NCI-H748 (cell line): ENCODE data around the gene PTGR3.
A peak's percentile ranks its signal among the peaks of the same experiment; 100 is the strongest.

Experiments used
- DNase-seq: peaks from one replicate; lab custom pipeline; 2025; ENCODE audit not compliant: unreplicated experiment; lab: John Stamatoyannopoulos, UW

Gene PTGR3

DNA sequence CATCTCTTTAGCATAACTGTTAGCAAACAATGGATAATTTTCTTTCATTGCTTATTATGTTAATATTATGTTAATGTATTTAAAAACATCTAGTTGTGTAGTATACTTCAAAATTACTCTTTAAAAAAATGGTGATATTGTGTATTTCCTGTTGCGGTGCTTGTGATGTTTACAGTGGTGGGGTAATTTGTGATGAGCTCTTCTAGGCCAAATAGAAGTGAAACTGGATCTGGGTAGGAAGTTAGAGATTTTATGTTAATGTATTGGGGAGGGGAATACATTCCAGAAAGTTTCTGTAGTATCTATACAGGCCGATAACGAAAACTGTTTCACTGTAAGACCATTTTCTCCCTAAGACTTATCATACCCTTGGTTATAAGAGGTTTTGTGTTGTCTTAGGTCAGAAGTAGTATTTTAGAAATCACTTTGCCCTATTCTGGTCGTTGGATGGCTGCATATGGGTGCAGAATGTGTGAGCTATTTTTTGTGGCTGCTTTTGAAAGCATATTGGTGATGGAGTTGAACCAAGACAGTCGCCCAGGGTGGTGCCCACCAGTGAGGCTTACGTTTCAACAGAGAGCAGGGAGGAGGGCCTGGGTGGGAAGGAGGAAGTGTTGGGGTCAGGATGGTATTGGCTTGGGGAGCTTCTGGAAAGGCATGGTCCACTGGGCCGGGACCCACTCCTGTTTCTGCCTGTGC is 7.4 kb upstream of the PTGR3 start:
- DNase-seq = no peak

DNA sequence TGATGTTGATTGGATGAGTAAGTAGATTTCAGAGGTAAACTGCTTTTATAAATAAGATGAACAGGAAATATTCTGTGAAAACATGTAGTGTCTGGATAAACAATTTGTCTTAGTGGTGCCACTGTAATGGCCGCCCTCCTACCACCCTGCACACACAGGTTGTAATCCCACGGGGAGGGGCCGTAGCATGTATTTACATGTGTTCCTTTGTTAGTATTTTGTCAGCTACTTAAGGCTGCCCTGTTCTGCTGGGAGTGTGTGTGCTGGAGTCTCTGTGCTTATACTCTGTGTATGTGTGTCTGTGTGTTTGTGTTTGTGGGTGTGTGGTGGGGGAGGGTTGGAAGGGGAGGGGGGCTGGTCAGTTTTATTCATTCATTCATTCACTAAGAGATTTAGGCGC is 6.7 kb upstream of the PTGR3 start:
- DNase-seq = peak; percentile 37

DNA sequence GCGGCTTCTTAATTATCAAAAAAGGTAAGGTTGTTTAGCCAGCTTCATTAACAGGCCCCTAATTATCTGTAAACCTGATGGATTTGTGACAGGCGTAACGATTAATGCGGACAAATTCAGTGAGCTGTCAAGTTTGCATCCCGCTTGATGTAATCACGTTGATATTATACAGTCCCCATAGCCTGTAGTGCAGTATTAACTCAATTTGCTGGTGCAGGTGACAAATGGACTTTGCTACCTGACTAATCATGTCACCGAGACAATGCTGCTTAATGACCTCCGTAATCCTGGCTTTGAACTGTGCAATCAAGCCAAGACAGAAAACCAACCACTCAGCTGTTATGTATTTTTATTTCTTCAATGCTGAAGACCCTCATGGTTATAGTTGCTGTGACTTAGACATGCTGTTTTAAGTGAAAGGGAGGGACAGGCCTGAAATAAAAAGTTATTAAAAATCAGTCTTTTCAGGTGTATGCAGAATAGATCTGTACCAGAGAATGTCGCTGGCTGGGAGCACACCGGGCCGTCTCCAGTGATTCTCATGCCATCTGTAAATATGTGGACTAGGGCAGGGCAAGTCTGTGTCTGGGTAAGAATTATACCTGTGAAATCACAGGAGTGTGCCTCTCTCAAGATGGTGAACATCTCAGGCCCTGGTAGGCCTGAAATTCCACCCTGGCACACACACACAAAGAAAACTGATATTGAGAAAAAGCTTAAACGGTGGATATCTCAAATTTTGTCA is 6.0 kb upstream of the PTGR3 start:
- peak; percentile 51 for DNase-seq

DNA sequence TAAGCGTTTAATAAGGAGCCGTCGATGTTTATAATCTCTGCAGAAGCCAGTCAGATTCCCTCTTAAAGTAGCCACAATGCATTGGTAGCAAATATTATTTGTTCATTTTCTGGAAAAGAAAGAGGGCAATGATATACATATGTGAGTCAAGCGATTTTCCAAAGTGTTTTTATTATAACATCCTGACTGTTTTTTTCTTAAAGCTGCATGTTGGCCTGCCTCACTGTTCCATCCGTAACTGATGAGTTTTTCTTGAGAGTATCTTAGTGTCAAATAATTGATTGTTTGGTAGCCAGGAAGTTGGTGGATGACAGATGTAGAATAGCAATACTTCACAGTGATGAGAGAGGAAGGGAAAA is 5.4 kb upstream of the PTGR3 start:
- DNase-seq = no peak

DNA sequence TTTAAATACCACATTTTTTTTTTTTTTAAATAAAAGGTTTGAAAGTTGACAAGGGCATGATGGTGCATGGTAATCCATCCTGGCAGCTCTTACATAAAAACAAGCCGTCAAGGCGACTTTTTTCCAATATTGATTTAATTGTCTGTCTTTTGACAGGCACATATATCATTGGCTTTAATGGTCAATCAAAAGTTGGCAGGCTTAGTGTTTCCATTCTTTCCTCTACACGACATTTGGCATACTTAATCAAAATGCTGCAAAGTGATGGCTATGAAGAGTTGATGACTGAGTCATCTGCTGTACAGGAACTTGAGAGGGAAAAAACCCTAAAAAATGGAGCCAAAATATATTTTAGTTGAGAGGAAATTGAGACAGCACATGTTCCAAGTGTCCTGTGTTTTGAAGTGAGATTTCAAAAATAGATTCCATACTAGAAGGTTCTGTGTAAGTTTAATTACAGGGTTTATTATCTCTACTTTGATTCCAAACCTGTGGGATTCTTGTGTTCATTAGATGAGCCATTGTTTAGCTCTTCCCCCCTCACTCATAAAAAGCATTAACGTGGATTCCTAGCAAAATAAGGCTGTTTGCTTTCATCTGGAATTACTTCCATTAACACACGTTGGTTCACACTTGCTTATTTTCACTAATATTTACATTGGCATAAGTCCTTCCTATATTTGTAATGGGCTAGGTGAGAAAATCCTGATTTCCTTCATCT is 4.8 kb upstream of the PTGR3 start:
- peak; percentile 69 for DNase-seq

DNA sequence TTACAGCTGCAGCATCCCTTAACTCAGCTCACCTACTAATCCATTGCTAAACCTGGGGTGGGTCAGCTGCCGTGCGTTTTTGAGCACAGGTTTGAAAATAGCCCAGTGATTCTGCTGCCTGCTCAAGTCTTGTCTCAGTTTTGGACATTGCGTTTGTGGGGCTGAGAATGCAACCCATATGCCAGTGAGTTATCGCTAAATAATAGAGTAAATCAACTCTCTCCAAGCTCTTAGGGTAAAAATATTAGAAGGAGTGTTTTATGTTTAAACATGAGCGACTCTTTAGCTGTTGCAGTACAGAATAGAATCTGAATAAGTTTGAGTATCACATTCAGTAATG is 3.8 kb upstream of the PTGR3 start:
- no peak for DNase-seq

DNA sequence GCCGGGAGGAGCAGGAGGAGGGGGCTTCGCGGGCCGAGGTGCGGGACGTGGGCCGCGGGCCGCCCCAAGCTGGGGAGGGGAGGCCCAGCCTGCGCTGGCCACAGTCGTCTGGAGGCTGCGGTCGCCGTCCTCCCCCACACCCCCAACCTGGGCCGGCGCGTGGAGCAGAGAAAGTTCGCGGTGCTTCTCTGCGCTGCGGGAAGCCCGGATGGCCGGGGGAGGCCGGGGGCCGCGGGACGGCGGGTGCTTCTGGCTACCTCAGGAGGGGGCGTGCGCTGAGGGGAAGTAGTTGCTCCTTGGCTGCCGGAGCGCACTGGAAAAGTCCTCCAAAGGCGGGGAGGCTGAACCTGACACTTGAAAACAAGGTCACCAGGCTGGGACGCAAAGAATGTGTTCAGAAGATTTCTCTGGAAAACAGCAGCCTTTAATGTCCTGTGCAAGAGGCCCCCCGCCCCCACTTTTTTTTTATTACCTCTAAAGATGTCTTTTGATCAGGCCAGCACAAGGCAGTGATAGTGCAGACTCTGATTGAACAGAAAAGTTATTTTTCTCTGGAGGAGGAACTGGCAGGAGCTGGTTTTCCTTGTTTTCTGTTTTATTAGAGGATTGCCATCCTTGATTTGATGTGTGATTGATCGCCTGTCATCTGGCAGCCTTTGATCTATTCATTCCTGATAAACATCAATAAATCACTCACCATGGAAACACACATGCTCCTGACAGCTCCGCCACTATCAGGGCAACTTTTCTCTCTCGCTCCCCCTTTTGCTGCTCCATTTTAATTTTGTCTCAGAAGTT is 3.2 kb upstream of the PTGR3 start:
- peak; percentile 64 for DNase-seq

DNA sequence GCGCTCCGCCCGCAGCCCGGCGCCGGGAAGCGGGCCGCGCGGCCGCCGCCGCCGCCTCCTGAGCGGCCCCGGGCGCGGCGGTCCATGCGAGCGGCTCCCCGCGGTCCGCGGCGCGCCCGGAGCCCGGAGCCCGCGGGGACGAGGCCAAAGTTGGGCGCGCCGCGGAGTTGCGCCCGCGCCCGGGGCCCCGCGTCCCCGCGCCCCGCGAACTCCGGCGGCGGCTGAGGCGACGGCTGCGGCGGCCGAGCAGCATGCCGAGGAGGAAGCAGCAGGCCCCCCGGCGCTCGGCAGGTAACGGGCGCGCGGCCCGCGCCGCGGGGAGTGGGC is 2.6 kb upstream of the PTGR3 start:
- DNase-seq = peak; percentile 53

DNA sequence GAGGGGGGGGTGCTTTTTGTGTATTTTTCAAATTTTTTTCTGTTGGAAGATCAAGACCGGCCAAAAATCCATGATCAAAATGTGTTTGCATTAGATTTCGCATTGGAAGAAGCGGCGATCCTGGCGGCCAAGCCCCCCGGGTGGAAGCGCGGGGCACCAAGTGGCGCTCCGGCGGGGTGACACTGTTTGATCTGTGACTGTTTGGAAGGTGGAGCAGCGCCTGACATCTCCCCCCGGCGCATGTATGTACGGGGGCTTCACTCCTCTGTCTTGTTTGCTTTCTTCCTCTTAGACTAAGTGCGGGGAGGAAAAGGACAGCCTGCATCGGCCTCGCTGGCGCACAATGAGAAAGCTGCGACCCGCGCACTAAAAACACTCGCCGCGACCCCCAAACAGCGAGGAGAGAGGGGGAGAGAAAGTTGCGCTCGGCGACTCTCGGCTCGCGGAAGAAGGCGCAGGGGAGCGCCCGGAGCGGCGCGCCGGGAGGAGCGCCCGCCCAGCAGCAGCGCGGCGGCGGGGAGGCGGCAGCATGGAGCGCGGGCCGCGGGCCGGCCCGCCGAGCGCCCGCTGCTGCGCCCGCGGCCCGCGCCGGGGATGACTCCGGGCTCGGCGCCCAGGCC is 2.2 kb upstream of the PTGR3 start:
- peak; percentile 67 for DNase-seq

DNA sequence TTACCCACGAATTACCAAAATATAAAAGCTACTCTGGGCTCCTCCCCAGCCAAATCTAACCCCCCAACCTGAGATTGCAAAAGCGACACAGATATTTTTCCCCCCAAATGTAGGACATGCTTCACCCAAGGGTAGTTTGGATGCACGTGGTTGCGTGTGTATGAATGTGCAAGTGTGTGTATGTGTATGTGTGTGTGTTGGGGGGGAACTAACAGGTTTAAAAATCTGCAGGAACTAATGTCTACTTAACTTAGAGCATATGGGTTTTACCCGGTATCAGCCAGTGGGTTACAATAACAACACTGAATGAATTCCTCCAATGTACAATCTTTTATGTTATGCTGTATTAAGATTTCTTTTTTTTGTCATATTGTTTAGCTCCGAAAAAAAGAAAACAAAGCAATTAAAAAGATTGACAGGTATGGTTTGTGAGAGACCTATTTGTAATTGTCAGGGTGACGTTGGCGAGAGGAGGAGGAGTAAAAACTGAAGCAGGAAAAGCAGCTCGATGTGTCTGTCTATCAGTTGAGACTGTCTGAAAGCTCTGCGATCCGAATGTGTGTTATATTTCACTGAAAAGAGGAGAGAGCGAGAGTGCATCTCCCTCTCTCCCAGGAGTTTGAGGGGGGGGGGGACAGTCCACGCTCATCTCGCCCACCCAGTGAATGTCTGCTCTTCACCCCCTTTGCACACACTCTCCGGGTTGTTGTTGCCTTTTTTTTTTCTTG is 1.5 kb upstream of the PTGR3 start, which contains the start of gene TSHZ1:
TSHZ1 (plus strand) TSS at position 524 of the 728 bp plus-strand sequence. CDS start 1,080 bp downstream, outside the sequence.
- peak; percentile 93 for DNase-seq

DNA sequence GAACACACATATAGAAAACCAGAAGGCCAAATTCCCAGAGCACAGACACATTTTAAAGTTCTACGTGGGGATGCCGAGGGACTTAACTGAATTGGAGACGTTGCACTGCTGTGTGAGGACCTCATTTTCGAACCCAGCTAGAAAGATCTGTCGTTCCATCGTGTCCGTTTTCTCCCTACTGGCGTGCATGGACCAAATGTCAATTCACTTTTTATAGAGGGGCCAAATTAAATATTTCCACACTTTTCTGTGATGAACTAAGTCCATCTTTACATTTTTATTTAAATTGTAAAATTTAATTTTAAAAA is 966 bp upstream of the PTGR3 start:
- DNase-seq = peak; percentile 79

DNA sequence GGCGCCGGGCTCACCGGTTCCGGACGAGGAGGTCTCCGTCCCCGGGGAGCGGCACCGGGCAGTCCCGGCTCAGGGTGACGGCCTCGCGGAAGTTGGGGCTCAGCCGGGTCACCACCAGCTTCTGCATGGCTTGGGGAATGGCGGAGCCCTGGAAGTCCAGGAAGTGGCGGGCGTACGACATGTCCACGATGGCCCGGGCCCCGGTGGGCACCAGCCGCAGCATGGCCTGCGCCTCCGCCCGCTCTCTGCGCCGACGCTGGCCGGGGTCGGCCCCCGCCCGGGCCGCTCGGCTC is 157 bp downstream of the PTGR3 start:
- DNase-seq = no peak

DNA sequence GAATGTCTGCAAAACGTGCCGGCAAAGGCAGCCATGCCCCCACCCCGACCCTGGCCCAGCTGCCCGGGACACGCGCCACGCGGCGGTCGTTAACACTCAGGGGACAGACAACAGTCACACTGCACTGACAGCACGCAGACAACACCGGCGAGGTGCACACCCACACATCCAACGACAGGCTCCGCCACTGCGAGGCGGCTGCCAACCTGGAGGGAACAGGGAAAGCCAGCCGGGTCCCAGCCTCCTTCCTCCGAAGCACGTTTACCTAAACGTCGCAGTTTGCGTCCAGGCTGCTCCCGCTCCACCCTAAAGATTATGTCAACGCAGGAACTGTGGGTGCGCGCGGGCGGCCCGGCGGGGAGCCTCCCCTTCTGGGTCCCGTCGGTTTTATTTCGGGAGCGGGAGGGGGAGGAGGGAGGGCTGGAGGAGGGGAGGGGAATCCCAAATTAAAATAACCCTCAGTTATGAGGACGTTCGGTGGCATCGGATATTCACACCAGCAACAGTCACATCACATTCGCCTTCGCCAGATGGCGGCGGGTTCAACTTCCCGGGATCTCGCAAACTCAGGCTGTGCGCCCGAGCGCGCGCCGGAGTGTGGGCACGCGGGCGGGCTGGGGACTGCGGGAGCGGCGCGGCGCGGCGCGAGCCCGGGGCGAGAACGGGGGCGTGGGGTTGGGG is 644 bp downstream of the PTGR3 start:
- peak; percentile 76 for DNase-seq

DNA sequence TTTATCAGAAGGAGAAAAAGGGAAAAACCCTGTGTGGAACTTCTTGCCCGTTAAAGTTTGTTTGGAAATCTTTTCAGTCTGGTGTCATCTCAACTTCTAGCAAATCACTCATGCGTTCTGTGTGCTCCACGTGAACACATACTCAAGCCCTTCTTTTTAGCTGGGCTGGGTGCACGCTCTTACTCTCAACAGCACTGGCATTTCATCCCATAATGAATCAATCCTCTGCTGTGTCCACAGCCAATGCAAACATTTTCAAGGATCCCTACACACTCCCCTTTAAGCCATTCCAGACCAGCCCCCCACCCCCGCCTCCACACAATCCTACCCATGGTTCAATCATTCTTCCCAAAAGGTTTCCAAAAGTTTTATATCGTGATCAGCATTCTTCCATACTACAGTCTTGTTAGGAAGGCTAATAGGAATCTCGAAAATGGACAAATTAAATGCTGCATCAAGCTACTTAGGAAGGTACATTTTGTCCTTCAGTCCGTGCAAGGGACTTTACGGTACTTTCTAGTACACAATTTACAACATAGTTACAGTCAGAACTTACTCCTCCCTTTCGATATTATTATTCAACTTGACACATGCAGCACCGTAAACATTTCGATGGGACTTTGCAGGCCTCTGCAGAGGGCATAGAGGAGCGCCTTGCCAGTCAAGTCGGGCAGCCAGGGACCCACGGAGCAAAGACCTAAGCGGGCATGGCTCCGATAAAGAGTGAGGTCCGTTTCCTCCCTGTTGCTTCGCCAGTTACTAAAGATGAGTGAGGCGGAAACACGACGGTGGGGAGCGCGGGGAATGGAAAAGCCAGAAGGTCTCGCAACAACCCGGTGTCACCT is 1.4 kb downstream of the PTGR3 start:
- DNase-seq = peak; percentile 72

DNA sequence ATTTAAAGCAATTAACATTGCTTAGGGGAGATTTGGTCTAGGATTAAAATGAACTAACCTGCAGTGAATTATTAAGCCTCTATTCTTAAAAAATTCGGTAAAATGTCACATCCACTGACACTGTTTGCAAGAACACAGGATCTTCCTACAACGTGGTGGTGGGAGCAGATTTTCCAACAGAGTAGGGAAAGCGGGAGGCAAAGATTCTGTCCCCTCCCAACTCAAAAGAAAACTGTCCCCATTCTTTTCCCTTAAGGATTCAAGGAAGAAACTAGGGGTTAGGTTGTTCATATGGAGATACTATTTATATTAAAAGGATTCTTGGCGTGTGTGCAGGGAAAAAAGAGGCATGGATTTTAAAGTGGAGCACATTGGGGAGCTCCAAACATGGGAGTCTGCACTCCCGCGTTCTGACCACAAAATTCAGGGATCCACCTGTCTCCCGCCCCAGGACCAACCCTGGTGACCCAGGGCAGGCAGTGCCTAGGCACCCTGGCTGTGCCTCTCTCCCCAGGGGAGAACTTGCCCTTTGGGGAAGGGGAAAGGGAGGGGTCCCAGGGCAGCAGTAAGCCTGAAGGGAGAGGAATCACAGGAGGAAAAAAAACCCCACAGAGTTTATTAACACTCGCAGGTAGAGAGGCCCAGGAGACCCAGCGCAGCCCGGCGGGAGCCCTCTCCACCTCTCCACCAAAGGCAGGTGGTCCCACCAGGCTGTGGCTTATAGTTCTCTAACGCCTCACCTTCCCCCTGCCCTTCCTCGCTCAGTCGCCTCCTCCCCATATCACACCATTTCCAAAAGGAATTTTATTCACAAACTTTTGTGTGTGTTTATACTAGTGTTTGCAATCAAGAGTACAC is 2.3 kb downstream of the PTGR3 start:
- no peak for DNase-seq

DNA sequence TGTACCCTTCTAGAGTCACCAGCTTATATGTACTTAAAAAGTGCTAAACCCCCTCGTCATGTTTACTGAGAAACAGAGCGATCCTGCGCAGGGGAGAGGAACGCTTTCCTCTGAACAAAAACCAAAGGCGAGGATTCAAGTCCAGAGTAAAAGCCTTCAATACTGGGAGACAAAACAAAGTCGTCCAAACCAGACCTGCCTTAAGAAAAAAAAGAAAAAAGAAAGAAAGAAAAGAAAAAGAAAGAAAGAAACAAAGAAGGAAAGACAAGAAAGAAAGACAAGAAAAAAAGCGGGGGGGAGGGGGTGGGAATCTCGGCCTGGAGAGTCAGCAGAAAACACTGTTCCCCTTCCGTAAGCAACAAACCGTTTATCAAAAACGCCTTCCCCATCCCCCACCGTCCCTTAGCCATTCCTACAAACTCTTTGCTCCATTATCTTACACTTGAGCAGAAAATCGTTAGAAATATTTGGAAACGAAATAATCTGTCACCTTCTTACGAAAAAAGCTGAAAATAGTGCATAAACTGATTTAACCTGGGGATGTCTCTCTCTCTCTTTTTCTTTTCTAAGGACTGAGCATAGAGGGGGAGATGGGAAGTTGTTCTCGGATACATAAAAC is 3.3 kb downstream of the PTGR3 start:
- no peak for DNase-seq

DNA sequence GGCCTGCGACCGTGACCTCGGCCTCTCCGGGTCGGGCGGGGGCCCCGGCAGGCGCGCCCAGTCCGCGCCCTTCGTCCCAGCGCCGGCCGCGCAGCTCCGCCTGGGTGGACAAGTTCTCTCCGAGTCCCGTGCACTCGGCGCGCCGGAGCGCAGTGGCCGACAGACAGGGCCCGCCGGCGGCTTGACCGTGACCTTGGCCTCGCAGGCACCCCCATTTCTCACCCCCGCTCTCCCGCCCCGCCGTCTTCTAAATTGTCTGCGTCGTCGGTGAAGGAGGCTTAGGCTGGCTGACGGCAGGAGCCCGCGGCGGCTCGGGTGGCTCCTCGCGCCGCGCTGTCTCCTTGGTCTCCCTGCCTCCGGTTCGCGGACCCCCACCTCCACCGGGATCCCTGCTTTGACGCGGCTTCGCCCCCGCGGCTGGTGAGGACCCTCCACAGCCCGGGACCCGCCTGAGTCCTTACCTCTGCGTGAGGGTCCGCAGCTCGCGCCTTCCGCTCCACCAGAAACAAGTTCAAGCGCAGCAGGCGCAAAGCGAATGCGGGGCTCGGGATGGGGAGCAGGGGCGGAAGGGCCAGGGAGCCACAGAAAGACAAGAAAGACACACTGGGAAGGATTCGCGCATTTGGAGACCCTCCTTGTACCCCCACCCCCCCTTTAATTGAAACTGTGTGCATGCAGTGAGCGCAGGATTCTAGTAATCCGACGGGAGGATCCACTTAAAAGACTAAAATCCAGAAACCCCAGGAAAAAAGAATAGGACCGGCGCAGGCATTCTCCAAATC is 4.0 kb downstream of the PTGR3 start:
- DNase-seq = peak; percentile 55
